Measurements from ENCODE around the gene CAPZB.

GRCh38 chr1:19308509-19308907 is 176.8 kb downstream of the CAPZB start:
- TF ChIP-seq CTCF (conservative IDR thresholded peaks at IDR 0.05 in 1 of 2, IDR thresholded peaks at IDR 0.05 in 1 of 2; ENCODE audit: extremely low read depth in 1 of 2, insufficient read depth in 1 of 2, low read depth in 1 of 2, low read length in 2 of 2), result no peak
- no peak for TF ChIP-seq EZH2 (IDR thresholded peaks at IDR 0.05; ENCODE audit: borderline replicate concordance, low read length)

Measured in mammary epithelial cell (primary cell).